Measurements from ENCODE around the gene PDIA5. TPM values are rescaled to one million over a fixed set of nuclear protein-coding genes. Genes with fewer than 3 reads are reported as not detected.

The PDIA5 gene
- total RNA-seq, 1 donor from 2014 or later = 29.3 TPM

GRCh38 chr3:123071146-123071545 lies 4.3 kb downstream of the PDIA5 start:
- no peak for ATAC-seq

DNA sequence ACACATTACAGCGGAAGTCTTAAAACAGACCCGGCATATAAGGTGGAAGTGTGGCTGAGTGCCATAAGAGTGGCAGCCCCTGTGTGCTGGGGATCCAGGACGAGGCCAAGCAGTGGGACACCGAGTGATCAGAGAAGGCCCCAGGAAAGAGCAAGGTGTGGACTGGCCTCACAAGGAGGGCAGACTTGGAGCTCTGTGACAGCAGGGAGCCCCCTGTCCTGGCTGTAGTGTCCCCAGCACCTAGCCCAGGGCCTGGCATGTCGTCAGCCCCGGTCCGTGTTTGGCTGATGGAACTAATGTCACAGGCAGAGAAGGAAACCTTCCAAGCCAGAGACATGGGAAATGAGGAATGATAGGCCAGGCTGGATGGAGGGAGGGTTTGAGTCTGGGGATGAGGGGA lies 4.8 kb downstream of the PDIA5 start:
- no peak for DNase-seq

More at GRCh38 chr3:123071146-123071545, 4.3 kb downstream of the PDIA5 start:
- H3K9me3 ChIP-seq = no peaks in the 10 kb centered on the region
- H3K27ac ChIP-seq = peak overlapping the region; percentile 18
- peaks cover 51% of the 10 kb centered on the region for H3K4me1 ChIP-seq
- peak; percentile 26 for TF ChIP-seq CTCF (IDR thresholded peaks at IDR 0.05)
- no peaks in the 10 kb centered on the region for H3K36me3 ChIP-seq
- intact Hi-C loops (cut with DNase I) = no loop called here
- DNase-seq = no peak
- H3K27me3 ChIP-seq (ENCODE audit: low read depth) = no peaks in the 10 kb centered on the region
- no peak overlapping the region for H3K4me3 ChIP-seq

GRCh38 chr3:123072152-123072551 lies 5.3 kb downstream of the PDIA5 start:
- peak in 1 of 2 donors; percentile 6 for ATAC-seq
- intact Hi-C loops (cut with DNase I) = no loop called here
- no peaks in the 10 kb centered on the region for H3K36me3 ChIP-seq
- no peak overlapping the region for H3K4me3 ChIP-seq
- peak overlapping the region; percentile 3 for H3K27ac ChIP-seq
- H3K4me1 ChIP-seq = peaks cover 60% of the 10 kb centered on the region
- no peak for DNase-seq
- H3K27me3 ChIP-seq (ENCODE audit: low read depth) = no peaks in the 10 kb centered on the region
- TF ChIP-seq CTCF (IDR thresholded peaks at IDR 0.05) = no peak
- no peaks in the 10 kb centered on the region for H3K9me3 ChIP-seq

More for the DNA sequence above, 4.8 kb downstream of the PDIA5 start:
- TF ChIP-seq CTCF (IDR thresholded peaks at IDR 0.05) = no peak
- no peak for ATAC-seq
- Histone ChIP-seq H3K36me3 (no peaks in the 10 kb centered on the region), H3K4me1 (peaks cover 55% of the 10 kb centered on the region), H3K27ac (peak overlapping the region; percentile 18), H3K27me3 (ENCODE audit: low read depth) (no peaks in the 10 kb centered on the region), H3K4me3 (no peak overlapping the region), H3K9me3 (no peaks in the 10 kb centered on the region)
- intact Hi-C loops (cut with DNase I) = no loop called here

- DNase-seq = no peak
- no peak for ATAC-seq
- Histone ChIP-seq H3K9me3 (no peaks in the 10 kb centered on the region), H3K36me3 (no peaks in the 10 kb centered on the region), H3K27me3 (ENCODE audit: low read depth) (no peaks in the 10 kb centered on the region), H3K4me1 (peaks cover 59% of the 10 kb centered on the region), H3K4me3 (no peak overlapping the region), H3K27ac (no peak overlapping the region)
- intact Hi-C loops (cut with DNase I) = no loop called here
- no peak for TF ChIP-seq CTCF (IDR thresholded peaks at IDR 0.05)
Measured at GRCh38 chr3:123072564-123072963, 5.7 kb downstream of the PDIA5 start.

- intact Hi-C loops (cut with DNase I) = no loop called here
- no peak overlapping the region for H3K27ac ChIP-seq
- no peak overlapping the region for H3K4me3 ChIP-seq
- DNase-seq (no peak), ATAC-seq (no peak)
- TF ChIP-seq CTCF (IDR thresholded peaks at IDR 0.05) = no peak
- peaks cover 43% of the 10 kb centered on the region for H3K4me1 ChIP-seq
- no peaks in the 10 kb centered on the region for H3K9me3 ChIP-seq
- H3K27me3 ChIP-seq (ENCODE audit: low read depth) = no peaks in the 10 kb centered on the region
- no peaks in the 10 kb centered on the region for H3K36me3 ChIP-seq
Measured at GRCh38 chr3:123075359-123075758, 8.5 kb downstream of the PDIA5 start.

DNA sequence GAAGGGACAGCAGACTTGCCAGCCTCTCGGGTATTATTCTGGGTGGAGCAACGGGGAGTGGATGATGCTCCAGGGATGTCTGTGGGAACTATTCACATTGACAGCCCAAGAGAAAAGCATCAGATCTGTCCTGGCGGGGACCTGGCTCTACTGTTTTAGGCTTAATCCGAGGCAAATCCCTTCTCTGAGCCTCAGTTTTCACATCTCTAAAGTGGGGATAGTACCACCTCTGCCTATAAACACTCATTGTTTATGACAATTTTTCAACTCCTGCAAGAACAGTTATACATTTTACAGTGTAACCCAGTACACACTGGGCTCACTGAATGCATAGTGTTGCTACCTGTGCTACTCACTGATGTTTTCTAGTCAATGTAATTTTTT lies 9.3 kb downstream of the PDIA5 start:
- Histone ChIP-seq H3K36me3 (no peaks in the 10 kb centered on the region), H3K27me3 (ENCODE audit: low read depth) (no peaks in the 10 kb centered on the region), H3K27ac (peak overlapping the region; percentile 39), H3K4me1 (peaks cover 43% of the 10 kb centered on the region), H3K4me3 (no peak overlapping the region), H3K9me3 (no peaks in the 10 kb centered on the region)
- intact Hi-C loops (cut with DNase I) = no loop called here
- TF ChIP-seq CTCF (IDR thresholded peaks at IDR 0.05) = no peak
- DNase-seq = no peak
- ATAC-seq = no peak
